Glomerular visceral epithelial cell (primary cell): ENCODE measurements around the gene TEK.
A peak's percentile ranks its signal among the peaks of the same experiment; 100 is the strongest.

Source experiments
- DNase-seq: peaks from one replicate; pipeline ENCODE4 v3.0.0-alpha.2; 2016; ENCODE audit errors: extremely low spot score

Gene TEK

DNA sequence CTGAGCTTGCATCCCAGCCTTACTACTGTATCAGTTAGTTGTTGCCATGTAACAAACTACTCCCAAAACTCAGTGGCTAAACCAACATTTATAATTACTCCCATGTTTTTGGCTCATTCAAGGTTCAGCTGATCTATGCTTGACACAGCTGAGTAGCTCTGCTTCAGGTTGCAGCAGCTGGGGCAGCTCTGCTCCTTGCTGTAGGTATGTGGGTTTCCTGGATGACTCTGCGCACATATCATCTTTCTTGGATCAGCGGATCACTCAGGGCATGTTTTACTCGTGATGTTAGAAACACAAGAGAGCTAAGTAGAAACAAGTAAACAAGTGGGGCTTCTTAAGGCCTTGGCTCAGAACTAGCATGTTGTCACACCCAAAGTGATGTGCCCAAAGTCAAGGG, 15.1 kb downstream of the TEK start:
- DNase-seq, result peak; percentile 38

DNA sequence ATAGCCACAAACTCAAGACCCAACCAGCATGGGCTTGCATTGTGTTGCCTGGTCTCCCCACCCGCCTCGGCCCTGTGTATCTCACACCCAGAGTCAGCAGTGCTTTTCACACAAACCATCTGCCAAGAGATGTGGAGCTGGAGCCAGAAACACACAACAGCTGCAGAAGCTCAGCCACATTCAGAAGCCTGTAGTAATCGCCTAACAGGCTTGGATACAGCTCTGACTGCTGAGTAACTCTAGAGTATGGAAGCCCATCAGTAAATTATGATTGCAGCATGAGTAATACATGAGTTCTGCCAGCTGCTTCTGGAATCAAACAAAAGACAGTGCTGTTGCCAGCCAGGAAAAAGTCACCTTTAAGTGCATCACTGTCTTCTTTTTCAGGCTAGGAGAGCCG, 16.0 kb downstream of the TEK start:
- peak; percentile 75 for DNase-seq

DNA sequence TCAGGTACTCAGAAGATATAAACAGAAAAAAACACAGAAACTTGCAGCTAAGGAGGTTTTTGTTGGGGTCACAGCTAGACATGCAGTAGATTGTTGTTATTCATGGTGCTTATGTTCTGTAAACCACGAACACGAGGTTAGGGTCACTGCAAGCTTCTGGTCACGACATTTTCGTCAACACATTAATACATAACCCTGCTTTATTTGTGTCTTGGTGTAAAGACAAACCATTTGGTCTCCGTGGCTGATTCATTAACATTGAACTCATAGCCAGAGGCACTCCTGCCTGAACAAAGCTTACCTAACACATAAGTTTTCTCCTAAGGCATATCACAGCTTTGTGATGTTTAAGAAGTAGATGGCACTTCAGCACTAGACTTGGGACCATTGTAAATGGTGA, 16.9 kb downstream of the TEK start:
- DNase-seq, result no peak

GRCh38 chr9:27126670-27127069, 17.6 kb downstream of the TEK start:
- DNase-seq, result no peak

GRCh38 chr9:27129221-27129620, 20.2 kb downstream of the TEK start:
- no peak for DNase-seq

- no peak for DNase-seq
These were observed 22.7 kb downstream of the TEK start for GRCh38 chr9:27131731-27132130.

- DNase-seq, result no peak
These were observed 24.8 kb downstream of the TEK start for GRCh38 chr9:27133817-27134216.

GRCh38 chr9:27142299-27142930, 33.4 kb downstream of the TEK start:
- DNase-seq, result no peak

- DNase-seq, result no peak
These were observed 36.1 kb downstream of the TEK start for GRCh38 chr9:27145143-27145542.

- DNase-seq, result no peak
These were observed 40.6 kb downstream of the TEK start for GRCh38 chr9:27149651-27150050.

GRCh38 chr9:27150746-27151406, 41.9 kb downstream of the TEK start:
- DNase-seq, result no peak

GRCh38 chr9:27151693-27152404, 42.8 kb downstream of the TEK start:
- peak; percentile 60 for DNase-seq

GRCh38 chr9:27152405-27152718, 43.3 kb downstream of the TEK start:
- DNase-seq, result no peak

GRCh38 chr9:27154908-27155307, 45.9 kb downstream of the TEK start:
- peak; percentile 81 for DNase-seq

DNA sequence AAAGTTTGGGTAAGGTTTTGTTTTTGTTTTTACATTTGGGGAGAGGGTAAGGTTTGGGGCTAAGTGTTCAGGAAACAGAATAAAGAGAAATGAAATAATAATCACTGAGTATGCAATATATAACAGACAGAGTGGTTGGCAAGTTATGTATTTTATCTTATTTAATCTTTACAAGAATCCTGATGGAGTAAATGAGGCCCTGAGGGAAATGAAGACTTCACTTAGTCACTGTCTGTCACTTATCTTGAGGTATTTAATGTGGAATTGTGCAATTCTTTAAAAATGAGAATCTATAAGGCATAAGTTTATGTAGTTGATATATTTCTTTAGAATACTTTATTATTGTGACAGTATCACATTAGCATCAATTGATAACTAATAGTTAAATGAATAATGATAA, 48.1 kb downstream of the TEK start:
- no peak for DNase-seq

GRCh38 chr9:27157736-27158135, 48.7 kb downstream of the TEK start:
- no peak for DNase-seq

GRCh38 chr9:27160636-27161035, 51.6 kb downstream of the TEK start:
- no peak for DNase-seq

DNA sequence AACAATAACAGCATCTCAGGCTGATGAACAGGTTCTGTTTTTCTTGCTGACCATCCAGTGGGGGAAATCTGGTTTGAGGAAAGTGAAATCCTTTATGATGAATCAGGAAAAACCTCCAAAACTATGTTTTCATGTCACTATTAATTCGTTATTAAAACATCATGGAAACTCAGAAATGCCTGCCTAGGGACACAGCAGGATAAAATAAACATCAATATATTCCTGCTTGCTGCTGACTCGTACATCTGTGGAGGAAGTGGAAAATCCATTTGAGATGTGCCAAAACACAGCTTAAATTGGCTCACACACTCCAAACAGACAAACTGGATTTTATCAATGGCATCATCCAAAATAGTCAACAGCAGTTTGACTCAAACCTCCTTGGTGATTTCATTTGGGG, 53.0 kb downstream of the TEK start:
- DNase-seq, result no peak

DNA sequence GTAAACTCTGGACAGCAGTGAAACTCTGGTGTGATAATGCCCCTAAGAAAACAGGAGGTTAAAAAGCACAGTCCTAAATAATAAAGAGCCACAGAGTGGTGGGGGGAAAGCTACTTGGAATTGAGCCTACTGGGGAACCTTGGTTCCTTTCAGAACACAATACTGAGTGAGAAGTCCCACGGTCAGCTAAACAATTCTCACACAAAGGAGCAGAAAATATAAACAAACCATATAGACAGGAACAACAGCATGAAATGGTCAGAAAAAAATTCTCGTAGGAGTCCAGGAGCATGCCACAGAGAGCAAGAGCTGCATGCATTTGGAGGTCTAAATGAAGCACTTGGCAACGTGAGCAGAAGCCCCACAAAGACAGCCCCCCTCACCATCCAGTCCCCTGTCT, 56.0 kb downstream of the TEK start:
- DNase-seq, result no peak

- no peak for DNase-seq
These were observed 56.6 kb downstream of the TEK start for GRCh38 chr9:27165670-27166069.

- DNase-seq, result no peak
These were observed 59.5 kb downstream of the TEK start for GRCh38 chr9:27168496-27168895.

DNA sequence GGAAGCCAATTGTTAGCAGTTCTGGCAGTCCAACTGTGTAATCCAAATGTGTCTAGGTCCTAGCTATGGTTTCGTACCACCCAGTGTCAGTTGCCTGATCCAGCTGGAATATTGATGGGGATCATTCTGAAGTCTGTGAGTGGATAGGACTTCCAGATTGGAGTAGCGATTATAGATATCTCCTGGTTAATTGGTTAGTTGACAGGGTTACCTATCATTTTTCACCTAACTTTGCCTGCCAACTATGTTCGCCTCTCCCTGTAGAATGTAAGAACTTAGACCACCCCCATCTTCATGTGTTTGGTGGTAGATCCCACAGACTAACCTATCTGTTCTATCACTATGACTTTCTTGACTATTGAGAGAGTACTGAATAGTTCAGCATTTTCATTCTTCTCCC, 59.9 kb downstream of the TEK start:
- no peak for DNase-seq

DNA sequence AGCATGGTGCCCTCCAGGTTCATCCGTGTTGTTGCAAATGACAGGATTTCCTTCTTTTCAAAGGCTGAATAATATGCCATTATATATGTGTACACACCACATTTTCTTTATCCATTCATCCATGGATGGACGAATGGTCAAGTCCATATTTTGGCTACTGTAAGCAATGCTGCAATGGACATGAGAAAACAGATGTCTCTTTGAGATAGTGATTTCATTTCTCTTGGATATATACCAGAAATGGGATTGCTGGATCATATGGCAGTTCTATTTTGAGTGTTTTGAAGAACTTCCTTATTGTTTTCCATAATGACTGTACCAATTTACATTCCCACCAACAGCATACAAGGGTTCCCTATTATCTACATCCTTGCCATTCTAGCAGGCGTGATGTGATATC, 67.9 kb downstream of the TEK start:
- DNase-seq, result no peak
